ENCODE measurements around the gene CPNE1. TPM values are rescaled to one million over a fixed set of nuclear protein-coding genes. Genes with fewer than 3 reads are reported as not detected.

Gene CPNE1
- total and polyA plus RNA-seq, 2 donors (not counting 1 experiment from before 2014, with no cell fraction given), result 88.8 to 146 TPM

DNA sequence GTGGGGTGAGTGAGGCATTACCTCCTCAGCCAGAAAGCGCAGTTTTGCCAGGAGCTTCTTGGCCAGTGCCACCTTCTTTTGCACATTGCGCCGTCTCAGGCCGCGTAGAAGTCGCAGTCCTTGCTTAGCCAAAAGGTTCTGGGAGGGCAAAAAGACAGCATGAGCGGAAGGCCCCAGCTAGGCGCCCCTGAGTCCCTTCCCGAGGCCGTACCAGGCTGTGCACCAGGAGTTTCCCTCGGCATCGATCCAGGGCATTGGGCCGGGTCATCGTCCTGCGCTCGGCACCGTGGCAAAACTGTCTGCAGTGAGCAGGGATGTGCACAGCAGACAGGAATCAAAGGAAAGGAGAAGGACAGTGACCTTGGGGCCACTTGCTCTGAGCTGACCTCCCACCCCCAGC is 69.2 kb downstream of the CPNE1 start:
- H3K9ac ChIP-seq (ENCODE audit: insufficient read depth, low read length), result no peak overlapping the region
- H3K79me2 ChIP-seq (ENCODE audit: control insufficient read depth, insufficient read depth, low read length), result no peaks in the 10 kb centered on the region
- no peak overlapping the region for H3K27ac ChIP-seq (ENCODE audit: insufficient read depth, low read length)
- no peak for DNase-seq (ENCODE audit: low read depth in 2 of 2)
- H3K27me3 ChIP-seq (ENCODE audit: control insufficient read depth, insufficient read depth, low read length), result peaks cover 7% of the 10 kb centered on the region
- no peaks in the 10 kb centered on the region for H3K4me1 ChIP-seq (ENCODE audit: control insufficient read depth, extremely low read depth, insufficient read depth, low read length)
- no peaks in the 10 kb centered on the region for H3K36me3 ChIP-seq (ENCODE audit: control insufficient read depth, insufficient read depth, low read length)
- no peak overlapping the region for H3K4me2 ChIP-seq (ENCODE audit: extremely low read depth, insufficient read depth, low read length)
- H3K9me3 ChIP-seq (ENCODE audit: control insufficient read depth, insufficient read depth, low read depth, low read length), result no peaks in the 10 kb centered on the region
- TF ChIP-seq, protein P1, sequence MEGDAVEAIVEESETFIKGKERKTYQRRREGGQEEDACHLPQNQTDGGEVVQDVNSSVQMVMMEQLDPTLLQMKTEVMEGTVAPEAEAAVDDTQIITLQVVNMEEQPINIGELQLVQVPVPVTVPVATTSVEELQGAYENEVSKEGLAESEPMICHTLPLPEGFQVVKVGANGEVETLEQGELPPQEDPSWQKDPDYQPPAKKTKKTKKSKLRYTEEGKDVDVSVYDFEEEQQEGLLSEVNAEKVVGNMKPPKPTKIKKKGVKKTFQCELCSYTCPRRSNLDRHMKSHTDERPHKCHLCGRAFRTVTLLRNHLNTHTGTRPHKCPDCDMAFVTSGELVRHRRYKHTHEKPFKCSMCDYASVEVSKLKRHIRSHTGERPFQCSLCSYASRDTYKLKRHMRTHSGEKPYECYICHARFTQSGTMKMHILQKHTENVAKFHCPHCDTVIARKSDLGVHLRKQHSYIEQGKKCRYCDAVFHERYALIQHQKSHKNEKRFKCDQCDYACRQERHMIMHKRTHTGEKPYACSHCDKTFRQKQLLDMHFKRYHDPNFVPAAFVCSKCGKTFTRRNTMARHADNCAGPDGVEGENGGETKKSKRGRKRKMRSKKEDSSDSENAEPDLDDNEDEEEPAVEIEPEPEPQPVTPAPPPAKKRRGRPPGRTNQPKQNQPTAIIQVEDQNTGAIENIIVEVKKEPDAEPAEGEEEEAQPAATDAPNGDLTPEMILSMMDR (conservative IDR thresholded peaks at IDR 0.05 in 1 of 2, IDR thresholded peaks at IDR 0.05 in 1 of 2; ENCODE audit: low read depth in 1 of 2, low read length in 2 of 2), result no peak
- TF ChIP-seq EZH2 (IDR thresholded peaks at IDR 0.05; ENCODE audit: low read length, missing control alignments), result no peak
- no peak overlapping the region for H3K4me3 ChIP-seq (replicated peaks in 1 of 4; ENCODE audit: control extremely low read depth in 1 of 4, insufficient read depth in 1 of 4, low read depth in 3 of 4, low read length in 4 of 4)
- H2AFZ ChIP-seq (ENCODE audit: low read length), result no peak overlapping the region
- H4K20me1 ChIP-seq (ENCODE audit: control insufficient read depth, extremely low read depth, insufficient read depth, low read length), result no peaks in the 10 kb centered on the region

DNA sequence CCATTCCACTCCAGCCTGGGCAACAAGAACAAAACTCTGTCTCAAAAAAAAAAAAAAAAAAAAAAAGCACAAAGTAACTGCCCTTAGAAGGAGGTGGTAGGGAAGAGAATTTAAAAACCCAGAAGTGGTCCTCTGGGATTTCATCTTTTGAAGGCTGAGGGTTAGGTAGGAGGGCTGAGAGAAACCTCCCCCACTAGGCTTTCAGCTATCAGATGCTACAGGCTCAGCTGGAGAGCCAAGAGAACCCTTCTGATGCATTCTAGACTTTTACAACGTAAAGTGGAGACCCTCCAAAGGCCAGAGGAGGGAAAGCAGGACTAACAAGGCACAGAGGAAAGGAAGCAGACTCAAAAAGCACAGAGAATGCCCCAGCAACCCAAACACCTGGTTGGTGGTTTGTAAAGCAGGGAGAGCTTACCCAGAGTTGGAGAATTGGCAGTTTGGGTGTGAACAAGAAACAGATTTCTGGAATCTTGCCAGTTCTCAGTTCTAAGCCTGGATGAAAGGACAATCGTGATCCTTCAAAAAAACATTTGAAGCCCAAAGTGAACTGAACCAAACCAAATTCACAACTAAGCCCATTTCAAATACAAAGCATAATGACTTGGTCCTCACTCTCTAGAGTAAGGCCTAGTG is 72.2 kb downstream of the CPNE1 start:
- H3K27me3 ChIP-seq (ENCODE audit: control insufficient read depth, insufficient read depth, low read length), result no peaks in the 10 kb centered on the region
- no peak overlapping the region for H3K27ac ChIP-seq (ENCODE audit: insufficient read depth, low read length)
- TF ChIP-seq, protein P1 (conservative IDR thresholded peaks at IDR 0.05 in 1 of 2, IDR thresholded peaks at IDR 0.05 in 1 of 2; ENCODE audit: low read depth in 1 of 2, low read length in 2 of 2), result no peak
- no peak for TF ChIP-seq EZH2 (IDR thresholded peaks at IDR 0.05; ENCODE audit: low read length, missing control alignments)
- H3K4me2 ChIP-seq (ENCODE audit: extremely low read depth, insufficient read depth, low read length), result no peak overlapping the region
- no peaks in the 10 kb centered on the region for H4K20me1 ChIP-seq (ENCODE audit: control insufficient read depth, extremely low read depth, insufficient read depth, low read length)
- no peaks in the 10 kb centered on the region for H3K79me2 ChIP-seq (ENCODE audit: control insufficient read depth, insufficient read depth, low read length)
- no peaks in the 10 kb centered on the region for H3K9me3 ChIP-seq (ENCODE audit: control insufficient read depth, insufficient read depth, low read depth, low read length)
- H3K4me1 ChIP-seq (ENCODE audit: control insufficient read depth, extremely low read depth, insufficient read depth, low read length), result no peaks in the 10 kb centered on the region
- no peak overlapping the region for H3K9ac ChIP-seq (ENCODE audit: insufficient read depth, low read length)
- no peaks in the 10 kb centered on the region for H3K36me3 ChIP-seq (ENCODE audit: control insufficient read depth, insufficient read depth, low read length)
- no peak overlapping the region for H2AFZ ChIP-seq (ENCODE audit: low read length)
- H3K4me3 ChIP-seq (replicated peaks in 1 of 4; ENCODE audit: control extremely low read depth in 1 of 4, insufficient read depth in 1 of 4, low read depth in 3 of 4, low read length in 4 of 4), result no peak overlapping the region
- DNase-seq (ENCODE audit: low read depth in 2 of 2), result no peak

DNA sequence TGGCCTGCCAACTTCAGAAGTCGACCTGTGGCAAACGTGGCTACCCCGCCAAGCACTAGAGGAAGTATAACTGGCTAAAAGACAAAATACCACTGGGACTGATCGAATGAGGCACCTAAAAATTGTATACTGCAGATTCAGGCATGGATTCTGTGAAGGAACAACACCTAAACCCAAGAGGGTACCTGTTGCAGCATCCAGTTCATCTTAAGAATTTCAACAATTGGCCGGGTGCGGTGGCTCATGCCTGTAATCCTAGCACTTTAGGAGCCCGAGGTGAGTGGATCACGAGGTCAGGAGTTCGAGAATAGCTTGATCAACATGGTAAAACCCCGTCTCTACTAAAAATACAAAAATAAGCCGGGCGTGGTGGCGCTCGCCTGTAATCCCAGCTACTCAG is 76.3 kb downstream of the CPNE1 start:
- no peaks in the 10 kb centered on the region for H4K20me1 ChIP-seq (ENCODE audit: control insufficient read depth, extremely low read depth, insufficient read depth, low read length)
- H3K4me3 ChIP-seq (replicated peaks in 1 of 4; ENCODE audit: control extremely low read depth in 1 of 4, insufficient read depth in 1 of 4, low read depth in 3 of 4, low read length in 4 of 4), result no peak overlapping the region
- TF ChIP-seq, protein P1 (conservative IDR thresholded peaks at IDR 0.05 in 1 of 2, IDR thresholded peaks at IDR 0.05 in 1 of 2; ENCODE audit: low read depth in 1 of 2, low read length in 2 of 2), result no peak
- TF ChIP-seq EZH2 (IDR thresholded peaks at IDR 0.05; ENCODE audit: low read length, missing control alignments), result no peak
- H3K36me3 ChIP-seq (ENCODE audit: control insufficient read depth, insufficient read depth, low read length), result no peaks in the 10 kb centered on the region
- no peak overlapping the region for H2AFZ ChIP-seq (ENCODE audit: low read length)
- no peaks in the 10 kb centered on the region for H3K27me3 ChIP-seq (ENCODE audit: control insufficient read depth, insufficient read depth, low read length)
- H3K4me1 ChIP-seq (ENCODE audit: control insufficient read depth, extremely low read depth, insufficient read depth, low read length), result no peaks in the 10 kb centered on the region
- H3K9me3 ChIP-seq (ENCODE audit: control insufficient read depth, insufficient read depth, low read depth, low read length), result no peaks in the 10 kb centered on the region
- no peak overlapping the region for H3K4me2 ChIP-seq (ENCODE audit: extremely low read depth, insufficient read depth, low read length)
- DNase-seq (ENCODE audit: low read depth in 2 of 2), result no peak
- H3K27ac ChIP-seq (ENCODE audit: insufficient read depth, low read length), result no peak overlapping the region
- H3K9ac ChIP-seq (ENCODE audit: insufficient read depth, low read length), result no peak overlapping the region
- H3K79me2 ChIP-seq (ENCODE audit: control insufficient read depth, insufficient read depth, low read length), result no peaks in the 10 kb centered on the region

Measured in fibroblast of lung (primary cell).